Natural killer cell (primary cell): ENCODE data around the gene CHIC1. TPM values are rescaled to one million over a fixed set of nuclear protein-coding genes. Genes with fewer than 3 reads are reported as not detected.

ENCODE experiments used
- ATAC-seq, 3 donors: fragments of 150-1000 bp in 2 of 3; fragments of 200-7000 bp in 1 of 3; cut with Tn5 transposase; 1 replicate in 1 of 3; 2 replicates in 2 of 3; pipeline ENCODE4 v1.10.0; 2021; ENCODE audit warnings: mild to moderate bottlenecking in 2 of 3, moderate library complexity in 2 of 3
- DNase-seq, 2 donors: peaks; one replicate each; pipeline versions ENCODE4 v3.0.0 to v3.0.0-alpha.2; 2013 to 2021; ENCODE audit warnings: mixed read lengths in 1 of 2
- H3K27ac ChIP-seq: one replicate; pipeline ENCODE4 v1.5.1; 2013; ENCODE audit warnings: mild to moderate bottlenecking, low read length
- H3K27me3 ChIP-seq: one replicate; pipeline ENCODE4 v1.6.1; 2013; ENCODE audit warnings: low read length; ENCODE audit not compliant: control insufficient read depth, insufficient read depth
- H3K36me3 ChIP-seq: one replicate; pipeline ENCODE4 v1.6.1; 2013; ENCODE audit warnings: low read length; ENCODE audit not compliant: control insufficient read depth, insufficient read depth
- H3K4me1 ChIP-seq: one replicate; pipeline ENCODE4 v1.6.1; 2013; ENCODE audit warnings: low read length; ENCODE audit not compliant: control insufficient read depth, insufficient read depth
- H3K4me3 ChIP-seq: one replicate; pipeline ENCODE4 v1.5.1; 2013; ENCODE audit warnings: low read length
- H3K9me3 ChIP-seq: one replicate; pipeline ENCODE4 v1.6.1; 2013; ENCODE audit warnings: low read length; ENCODE audit not compliant: control insufficient read depth, insufficient read depth
- H3K27ac Mint-ChIP-seq, 2 donors: one replicate each; pipeline ENCODE4 v1.8.0; 2022; ENCODE audit warnings: mild to moderate bottlenecking in 2 of 2, mixed read lengths in 2 of 2, moderate library complexity in 1 of 2
- H3K27me3 Mint-ChIP-seq, 2 donors: one replicate each; pipeline ENCODE4 v1.8.0; 2022; ENCODE audit warnings: low read depth in 2 of 2, mixed read lengths in 2 of 2
- H3K36me3 Mint-ChIP-seq: one replicate; pipeline ENCODE4 v1.8.0; 2022; ENCODE audit warnings: mixed read lengths
- H3K4me1 Mint-ChIP-seq, 2 donors: one replicate each; pipeline ENCODE4 v1.8.0; 2022; ENCODE audit warnings: mixed read lengths in 2 of 2
- H3K4me3 Mint-ChIP-seq: one replicate; pipeline ENCODE4 v1.8.0; 2022; ENCODE audit warnings: mild to moderate bottlenecking, moderate library complexity, mixed read lengths
- H3K9me3 Mint-ChIP-seq, 2 donors: one replicate each; pipeline ENCODE4 v1.8.0; 2022; ENCODE audit warnings: mixed read lengths in 2 of 2
- CTCF ChIP-seq: fragments of 200-600 bp; IDR thresholded peaks from one replicate; pipeline ENCODE4 v1.8.0; 2022; ENCODE audit warnings: antibody characterized with exemption
- WGBS: methylation state at CpG from one replicate; pipeline ENCODE4 v1.1.7; 2013; ENCODE audit warnings: missing lambda C conversion rate; ENCODE audit not compliant: insufficient coverage; 5-methylcytosine and 5-hydroxymethylcytosine counted together
- intact Hi-C: fragments of 100-400 bp; cut with micrococcal nuclease; formaldehyde crosslinking; loops from one replicate; pipeline ENCODE4 v1.14.2; 2022
- total RNA-seq, 4 donors: library from RNA; stranded (reverse); fragments of 120-200 nt in 1 of 4; gene quantifications; one replicate each; pipeline versions ENCODE4 v1.2.3 to v1.2.4, GENCODE V29; 2013 to 2022

CHIC1 gene
- total RNA-seq, 3 donors from 2014 or later (not counting 1 experiment from before 2014, with no cell fraction given) = 11.3 to 15.6 (median 11.4) TPM

GRCh38 chrX:73728602-73729001 is 165.6 kb downstream of the CHIC1 start:
- no peaks in the 10 kb centered on the region for H3K4me1 ChIP-seq
- no peak for TF ChIP-seq CTCF
- Mint-ChIP-seq H3K27ac (no peak overlapping the region), H3K4me1 (no peaks in the 10 kb centered on the region), H3K4me3 (no peak overlapping the region), H3K36me3 (no peaks in the 10 kb centered on the region), H3K9me3 (no peaks in the 10 kb centered on the region), H3K27me3 (peaks cover 0 to 15% of the 10 kb centered on the region in 2 donors)
- no peaks in the 10 kb centered on the region for H3K27me3 ChIP-seq
- no peaks in the 10 kb centered on the region for H3K9me3 ChIP-seq
- H3K36me3 ChIP-seq = no peaks in the 10 kb centered on the region
- ATAC-seq (no peak), DNase-seq (no peak)
- no peak overlapping the region for H3K27ac ChIP-seq
- intact Hi-C loops = no loop called here
- no peak overlapping the region for H3K4me3 ChIP-seq
- WGBS = 100% methylated on average over 1 of the region's 2 CpGs

Other genes starting within 250 kb of the CHIC1 start
- gene CDX4, start 116.1 kb upstream of the CHIC1 start, total RNA-seq = not detected